BE2C (cell line): ENCODE measurements around the gene EMID1.

ENCODE experiments used
- DNase-seq: peaks from one replicate; pipeline ENCODE4 v3.0.0-alpha.2; 2020
- H3K27me3 ChIP-seq: fragments of 250-450 bp; sonication (Bioruptor Pico); 2 replicates; pipeline ENCODE4 v1.5.1; 2020; ENCODE audit warnings: mild to moderate bottlenecking
- H3K36me3 ChIP-seq: fragments of 250-450 bp; sonication (Bioruptor Pico); 2 replicates; pipeline ENCODE4 v1.5.1; 2020; ENCODE audit warnings: mild to moderate bottlenecking
- H3K4me1 ChIP-seq: fragments of 250-450 bp; sonication (Bioruptor Pico); 2 replicates; pipeline ENCODE4 v1.5.1; 2020
- H3K4me3 ChIP-seq: 2 replicates; pipeline ENCODE4 v1.5.1; 2011; ENCODE audit warnings: low read depth, low read length
- H3K9me3 ChIP-seq: fragments of 250-450 bp; sonication (Bioruptor Pico); 2 replicates; pipeline ENCODE4 v1.5.1; 2020
- CTCF ChIP-seq: IDR thresholded peaks from 2 replicates; pipeline ENCODE4 v1.5.1; 2012; ENCODE audit warnings: mild to moderate bottlenecking, low read depth, low read length

The EMID1 gene

GRCh38 chr22:29198240-29198639 lies 7.5 kb upstream of the EMID1 start:
- H3K4me3 ChIP-seq, result no peak overlapping the region
- DNase-seq, result no peak
- no peaks in the 10 kb centered on the region for H3K9me3 ChIP-seq
- H3K36me3 ChIP-seq, result no peaks in the 10 kb centered on the region
- peaks cover 6% of the 10 kb centered on the region; the same call in 1 of the 2 replicates for H3K4me1 ChIP-seq
- H3K27me3 ChIP-seq, result no peaks in the 10 kb centered on the region
- no peak for TF ChIP-seq CTCF

DNA sequence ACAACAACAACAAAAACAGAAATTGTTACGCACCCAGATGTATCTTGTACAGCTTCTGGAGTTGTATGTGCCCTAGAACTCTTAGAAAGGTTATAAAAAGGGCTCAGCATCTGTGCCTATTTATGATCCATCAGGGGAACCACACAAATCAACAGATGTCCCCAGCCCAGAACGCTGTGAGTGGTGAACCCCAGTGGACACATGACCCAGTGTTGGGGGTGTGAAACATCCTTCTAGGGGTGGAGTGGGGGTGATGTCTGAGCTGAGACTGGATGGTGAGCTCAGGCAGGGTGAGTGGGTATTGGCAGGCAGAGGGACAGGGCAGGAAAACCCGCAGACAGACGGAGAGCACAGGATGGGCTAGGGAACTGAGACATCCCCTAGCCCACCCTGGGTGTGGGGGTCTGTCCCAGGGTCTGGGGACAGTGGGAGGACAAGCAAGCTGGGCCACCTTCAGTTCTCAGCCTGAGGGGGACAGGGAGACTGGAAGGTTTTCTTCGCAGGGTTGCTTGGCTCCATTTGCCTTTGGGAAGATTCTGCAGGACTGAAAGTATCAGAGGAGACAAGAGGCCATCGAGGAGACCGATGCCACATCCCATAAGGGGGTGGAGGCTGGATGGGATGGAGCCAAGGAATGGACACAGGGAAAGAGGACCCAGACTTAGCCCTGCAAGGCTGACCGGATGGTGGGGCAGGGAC lies 5.8 kb upstream of the EMID1 start:
- TF ChIP-seq CTCF, result no peak
- Histone ChIP-seq H3K27me3 (no peaks in the 10 kb centered on the region), H3K4me1 (peaks cover 6% of the 10 kb centered on the region; the same call in 1 of the 2 replicates), H3K36me3 (no peaks in the 10 kb centered on the region), H3K9me3 (no peaks in the 10 kb centered on the region), H3K4me3 (no peak overlapping the region)
- no peak for DNase-seq

DNA sequence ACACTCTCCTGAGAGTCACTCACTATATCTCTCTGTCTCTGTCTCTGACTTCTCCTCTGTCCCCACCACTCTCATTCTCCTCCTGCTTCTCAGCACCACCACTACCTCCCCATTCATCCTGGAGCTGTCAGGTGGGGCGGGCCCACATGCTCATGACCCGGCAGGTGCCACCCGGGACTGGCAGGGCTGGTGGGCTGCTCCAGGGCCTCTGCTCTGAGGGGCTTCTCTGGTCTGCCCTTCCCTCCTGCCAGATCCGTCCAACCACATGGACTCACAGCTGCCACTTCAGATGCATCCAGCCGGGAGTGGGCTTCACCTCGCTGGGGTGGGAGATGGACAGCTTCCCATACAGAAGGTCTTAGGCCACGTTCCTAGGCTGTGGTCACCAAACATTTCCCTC lies 4.8 kb upstream of the EMID1 start:
- Histone ChIP-seq H3K9me3 (no peaks in the 10 kb centered on the region), H3K4me1 (no peaks in the 10 kb centered on the region; the same call in 1 of the 2 replicates), H3K4me3 (no peak overlapping the region), H3K27me3 (peaks cover under 1% of the 10 kb centered on the region; the same call in 1 of the 2 replicates), H3K36me3 (no peaks in the 10 kb centered on the region)
- no peak for TF ChIP-seq CTCF
- DNase-seq, result no peak

DNA sequence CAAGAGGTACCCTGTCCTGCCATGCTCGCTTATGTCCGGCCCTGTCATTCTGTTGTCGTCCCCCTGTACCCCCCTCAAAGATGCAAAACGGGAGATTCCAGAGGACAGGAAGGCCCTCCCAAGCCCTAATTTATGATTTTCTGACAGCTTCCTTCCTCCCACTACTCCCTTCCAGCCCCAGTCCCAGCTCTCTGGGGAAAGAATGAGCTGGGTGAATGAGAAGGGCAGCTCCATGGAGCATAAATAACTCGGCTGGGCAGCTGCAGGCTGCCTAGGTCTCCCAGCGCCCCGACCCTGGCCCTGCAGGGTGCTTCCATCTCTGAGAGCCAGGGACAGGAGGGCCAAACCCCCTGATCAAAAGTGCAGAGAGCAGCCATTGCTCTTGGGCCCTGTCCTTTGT lies 3.9 kb upstream of the EMID1 start:
- Histone ChIP-seq H3K4me1 (no peaks in the 10 kb centered on the region), H3K9me3 (no peaks in the 10 kb centered on the region), H3K4me3 (no peak overlapping the region), H3K27me3 (peaks cover 9% of the 10 kb centered on the region), H3K36me3 (no peaks in the 10 kb centered on the region)
- no peak for DNase-seq
- TF ChIP-seq CTCF, result no peak

DNA sequence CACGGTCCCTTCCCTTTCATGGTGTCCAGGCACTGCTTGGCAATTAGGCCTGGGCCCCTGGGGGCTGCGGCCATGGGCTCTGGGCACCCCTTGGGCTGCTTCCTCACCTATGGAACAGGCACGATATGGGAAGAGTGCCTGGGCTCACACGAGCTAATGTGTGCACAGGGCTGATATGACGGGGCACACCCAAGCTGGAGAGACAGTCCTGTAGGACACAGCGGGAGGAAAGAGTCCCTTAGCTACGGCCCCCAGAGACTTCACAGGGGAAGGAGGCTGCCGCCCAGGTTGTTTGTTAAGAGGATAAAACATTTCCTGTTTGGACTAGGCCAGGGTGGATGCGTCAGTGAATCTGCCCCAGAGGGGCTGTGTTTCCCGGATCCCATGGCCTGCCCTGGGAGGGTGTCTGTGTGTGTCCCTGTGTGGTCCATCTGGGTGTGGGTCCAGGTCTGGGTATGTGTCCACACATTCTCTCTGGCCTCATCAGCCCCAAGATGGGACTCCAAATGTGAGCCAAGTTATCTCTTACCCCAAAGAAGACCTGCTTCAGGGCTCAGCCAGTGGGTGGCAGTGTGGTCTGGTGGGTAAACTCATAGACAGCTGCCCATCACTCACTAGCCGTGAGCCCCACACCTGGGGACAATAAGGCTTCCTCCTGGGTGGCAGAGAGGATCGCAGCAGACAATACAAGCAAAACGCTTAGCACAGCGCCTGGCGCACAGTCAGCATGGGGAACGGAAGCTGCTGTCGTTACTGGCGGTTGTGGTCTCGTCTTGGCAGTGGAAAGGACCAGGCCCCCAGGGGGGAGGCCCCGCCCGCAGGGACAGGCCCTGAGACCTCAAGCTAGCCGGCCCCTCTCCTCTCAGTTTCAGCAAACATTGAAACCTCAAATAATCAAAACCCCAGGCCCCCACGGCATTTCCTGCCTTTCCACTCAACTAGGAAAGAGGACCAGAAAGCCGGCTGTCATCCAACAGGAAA lies 3.2 kb upstream of the EMID1 start:
- Histone ChIP-seq H3K27me3 (peaks cover 11% of the 10 kb centered on the region), H3K36me3 (no peaks in the 10 kb centered on the region), H3K9me3 (no peaks in the 10 kb centered on the region), H3K4me1 (no peaks in the 10 kb centered on the region), H3K4me3 (no peak overlapping the region)
- peak; percentile 38 for DNase-seq
- TF ChIP-seq CTCF, result peak; percentile 68
